ENCODE measurements around the gene TTC9B. TPM values are rescaled to one million over a fixed set of nuclear protein-coding genes. Genes with fewer than 3 reads are reported as not detected.
A peak's percentile ranks its signal among the peaks of the same experiment; 100 is the strongest.

Gene TTC9B
- total RNA-seq, 2 donors from 2014 or later, result not detected

DNA sequence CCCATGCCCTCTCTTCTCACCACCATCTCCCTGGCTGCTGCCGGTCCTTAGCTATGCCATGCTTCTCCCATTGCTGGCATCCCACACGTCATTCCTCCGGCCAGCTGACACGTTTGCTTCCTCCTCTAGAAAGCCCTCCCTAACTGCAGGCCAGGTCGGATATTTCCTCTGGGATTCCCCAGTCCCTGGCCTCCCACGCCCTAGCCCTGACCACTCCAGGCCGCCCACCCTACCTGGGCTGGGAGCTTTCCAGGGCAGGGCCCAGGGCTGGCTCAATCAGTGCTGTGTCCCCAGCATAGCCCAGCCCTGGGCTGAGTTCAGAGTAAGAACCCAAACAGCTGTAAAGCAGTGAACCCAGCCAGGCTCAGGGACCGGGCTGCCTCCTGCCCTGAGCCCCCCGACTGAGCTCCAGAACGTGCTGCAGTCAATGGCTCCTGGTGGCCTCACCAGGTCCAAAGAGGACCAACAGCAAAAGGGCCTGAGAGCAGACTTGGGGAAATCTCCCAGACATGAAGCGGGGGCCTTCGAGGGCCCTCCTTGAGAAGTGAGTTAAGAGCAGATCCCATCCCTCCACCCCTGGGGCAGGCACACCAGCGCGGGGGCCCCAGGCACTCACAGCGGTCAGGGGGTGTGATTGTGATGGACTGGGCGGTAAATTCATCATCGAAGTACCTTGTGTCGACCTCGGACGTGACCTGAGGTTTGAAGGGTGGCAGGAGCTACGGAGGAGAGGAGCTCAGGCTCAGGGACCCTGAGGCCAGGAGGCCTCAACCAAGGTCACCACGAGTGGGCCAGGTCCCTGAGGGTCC is 16.4 kb upstream of the TTC9B start:
- Mint-ChIP-seq H3K4me1 (peaks cover 8% of the 10 kb centered on the region), H3K27ac (no peak overlapping the region), H3K4me3 (peak overlapping the region; percentile 31), H3K36me3 (ENCODE audit: low read depth) (peaks cover 3% of the 10 kb centered on the region), H3K27me3 (no peaks in the 10 kb centered on the region)
- no peak for DNase-seq
- ATAC-seq, result no peak
- no peaks in the 10 kb centered on the region for H3K9me3 ChIP-seq (ENCODE audit: control insufficient read depth, low read length, poor library complexity, severe bottlenecking)

DNA sequence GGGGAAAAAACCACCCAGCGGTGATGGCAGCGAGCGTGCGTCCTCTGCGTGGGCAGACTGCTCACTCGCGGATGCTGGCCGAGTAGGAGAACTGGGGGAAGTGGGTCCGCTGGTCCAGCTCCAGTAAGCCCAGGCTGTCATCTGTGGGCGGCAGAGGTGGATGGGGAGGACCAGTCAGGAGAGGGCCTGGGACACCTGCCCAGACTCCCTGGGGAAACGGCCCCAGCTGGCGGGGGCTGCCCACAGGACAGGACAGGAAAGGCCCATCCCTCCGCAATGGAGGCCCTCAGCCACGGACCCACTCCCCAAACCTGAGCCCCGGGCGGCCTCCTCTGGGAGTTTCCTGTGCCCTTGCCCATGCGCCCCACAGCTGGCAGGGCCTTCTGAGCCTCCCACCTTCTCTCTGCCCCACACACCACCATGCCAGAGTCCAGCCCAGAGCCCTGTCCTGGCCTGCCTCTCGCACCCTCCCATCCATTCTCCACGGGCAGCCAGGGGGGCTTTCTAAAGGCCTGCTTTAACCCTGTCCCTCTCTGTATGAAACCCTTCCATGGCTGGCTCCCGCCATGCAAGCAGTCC is 15.7 kb upstream of the TTC9B start:
- H3K9me3 ChIP-seq (ENCODE audit: control insufficient read depth, low read length, poor library complexity, severe bottlenecking), result no peaks in the 10 kb centered on the region
- Mint-ChIP-seq H3K4me3 (no peak overlapping the region), H3K4me1 (peaks cover 8% of the 10 kb centered on the region), H3K36me3 (ENCODE audit: low read depth) (peaks cover 3% of the 10 kb centered on the region), H3K27me3 (no peaks in the 10 kb centered on the region), H3K27ac (no peak overlapping the region)
- ATAC-seq (no peak), DNase-seq (no peak)

DNA sequence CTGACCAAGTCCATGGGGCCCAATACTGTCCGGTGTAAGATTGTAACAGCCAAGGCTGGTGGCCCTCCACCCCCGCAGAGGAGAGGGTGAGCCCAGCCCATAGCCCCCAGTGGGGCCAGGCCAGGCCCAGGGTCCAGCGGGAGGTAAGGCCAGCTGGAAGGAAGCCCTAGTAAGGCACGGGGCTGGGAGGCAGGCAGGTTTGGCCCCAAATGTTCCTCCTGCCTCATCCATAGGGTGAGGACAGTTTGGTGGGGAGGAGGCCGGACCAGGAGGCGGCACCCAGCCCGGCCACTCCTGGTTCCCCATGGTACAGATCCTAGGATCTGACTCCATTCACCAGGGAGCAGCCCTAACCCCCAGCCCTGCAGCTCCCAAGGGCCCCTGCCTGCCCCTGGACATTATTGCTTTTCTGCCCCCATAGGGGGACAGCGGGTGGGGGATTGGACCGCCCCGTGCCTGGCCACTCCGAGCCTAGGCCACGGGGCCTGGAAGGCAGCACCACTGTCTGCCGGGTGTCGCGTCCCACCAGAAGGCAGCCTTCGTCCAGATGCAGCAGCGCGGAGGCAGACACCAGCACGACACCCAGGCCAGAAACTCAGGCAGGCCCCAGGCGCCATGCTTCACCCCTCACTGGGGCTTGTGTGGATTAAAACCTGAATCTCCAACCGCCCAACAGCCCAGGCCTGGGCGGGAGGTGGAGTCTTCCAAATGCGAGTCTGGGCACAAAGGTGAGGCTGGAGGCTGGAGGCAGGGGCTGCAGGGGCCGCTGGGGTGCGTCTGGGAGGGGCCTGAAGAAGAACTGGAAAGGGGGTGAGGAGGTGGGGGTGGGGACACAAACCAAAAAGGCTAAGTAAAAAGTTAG is 15.0 kb upstream of the TTC9B start:
- no peak overlapping the region for H3K27ac Mint-ChIP-seq
- DNase-seq, result no peak
- ATAC-seq, result no peak
- H3K27me3 Mint-ChIP-seq, result peaks cover 1% of the 10 kb centered on the region
- no peak overlapping the region for H3K4me3 Mint-ChIP-seq
- peaks cover 9% of the 10 kb centered on the region for H3K4me1 Mint-ChIP-seq
- no peaks in the 10 kb centered on the region for H3K9me3 ChIP-seq (ENCODE audit: control insufficient read depth, low read length, poor library complexity, severe bottlenecking)
- H3K36me3 Mint-ChIP-seq (ENCODE audit: low read depth), result peaks cover 2% of the 10 kb centered on the region

DNA sequence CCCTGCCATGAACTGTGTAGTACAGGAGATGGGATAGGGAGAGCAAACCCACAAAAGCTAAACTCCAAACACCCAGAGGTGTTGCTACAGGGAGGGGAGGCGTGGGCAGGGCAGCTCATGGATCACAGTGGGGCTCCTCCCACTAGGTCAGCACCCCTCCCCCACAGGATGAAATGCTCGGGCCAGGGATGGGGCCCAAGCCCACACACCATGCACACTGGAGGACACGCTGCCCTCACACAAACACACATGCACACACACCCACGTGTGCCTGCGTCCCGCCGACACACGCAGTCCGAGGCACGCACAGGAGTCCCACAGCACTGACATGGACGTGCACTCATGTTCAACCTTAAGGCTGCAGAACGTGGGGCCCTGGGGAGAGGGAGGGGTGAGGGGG is 14.3 kb upstream of the TTC9B start:
- ATAC-seq, result no peak
- no peak overlapping the region for H3K4me3 Mint-ChIP-seq
- no peak for DNase-seq
- H3K27me3 Mint-ChIP-seq, result peaks cover 8% of the 10 kb centered on the region
- no peaks in the 10 kb centered on the region for H3K9me3 ChIP-seq (ENCODE audit: control insufficient read depth, low read length, poor library complexity, severe bottlenecking)
- peaks cover 6% of the 10 kb centered on the region for H3K4me1 Mint-ChIP-seq
- no peak overlapping the region for H3K27ac Mint-ChIP-seq
- no peaks in the 10 kb centered on the region for H3K36me3 Mint-ChIP-seq (ENCODE audit: low read depth)

DNA sequence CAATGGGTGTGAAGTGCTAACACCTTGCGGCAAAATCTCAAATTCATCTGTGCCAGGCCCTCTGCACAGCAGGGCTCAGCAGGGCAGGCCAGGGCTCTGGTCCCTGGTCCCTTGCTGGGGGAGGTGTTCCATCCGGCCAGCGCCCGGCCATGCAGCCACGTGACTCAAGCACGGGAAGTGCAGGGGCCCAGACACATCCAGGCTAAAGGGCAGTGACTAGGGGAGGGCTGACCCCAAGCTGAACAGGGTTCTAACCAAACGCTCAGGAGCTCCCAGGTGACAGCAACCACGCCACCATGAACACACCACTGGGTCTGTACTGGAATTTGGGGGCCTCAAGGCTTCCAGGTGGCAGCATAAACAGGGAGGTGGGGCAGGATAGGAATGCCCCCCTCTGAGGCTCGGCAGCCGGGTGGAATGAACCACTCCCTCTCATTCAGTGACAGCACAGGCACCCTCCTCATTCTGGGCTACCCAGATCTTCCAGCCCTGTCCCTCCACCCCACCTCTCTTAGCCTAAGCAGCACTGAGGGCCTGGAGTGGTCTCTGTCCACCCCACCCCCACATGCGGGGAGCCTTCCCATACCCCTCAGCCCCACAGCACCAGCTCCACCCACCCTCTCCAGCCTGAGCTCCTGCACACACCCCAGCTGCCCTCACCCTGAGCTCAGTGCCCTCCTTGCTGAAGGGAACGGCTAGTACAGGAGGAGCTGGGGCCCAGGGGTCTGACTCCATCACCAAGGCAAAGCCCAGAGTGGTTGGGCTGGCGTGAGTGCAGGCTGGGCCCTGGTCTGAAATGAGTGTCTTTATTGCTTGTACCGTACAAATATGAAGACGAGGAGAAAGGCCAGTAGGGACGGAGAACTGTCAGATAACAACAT is 13.6 kb upstream of the TTC9B start:
- DNase-seq (no peak), ATAC-seq (peak; percentile 12)
- no peak overlapping the region for H3K27ac Mint-ChIP-seq
- no peaks in the 10 kb centered on the region for H3K9me3 ChIP-seq (ENCODE audit: control insufficient read depth, low read length, poor library complexity, severe bottlenecking)
- H3K4me3 Mint-ChIP-seq, result peak overlapping the region; percentile 60
- H3K36me3 Mint-ChIP-seq (ENCODE audit: low read depth), result no peaks in the 10 kb centered on the region
- H3K27me3 Mint-ChIP-seq, result peaks cover 14% of the 10 kb centered on the region
- peaks cover 6% of the 10 kb centered on the region for H3K4me1 Mint-ChIP-seq

DNA sequence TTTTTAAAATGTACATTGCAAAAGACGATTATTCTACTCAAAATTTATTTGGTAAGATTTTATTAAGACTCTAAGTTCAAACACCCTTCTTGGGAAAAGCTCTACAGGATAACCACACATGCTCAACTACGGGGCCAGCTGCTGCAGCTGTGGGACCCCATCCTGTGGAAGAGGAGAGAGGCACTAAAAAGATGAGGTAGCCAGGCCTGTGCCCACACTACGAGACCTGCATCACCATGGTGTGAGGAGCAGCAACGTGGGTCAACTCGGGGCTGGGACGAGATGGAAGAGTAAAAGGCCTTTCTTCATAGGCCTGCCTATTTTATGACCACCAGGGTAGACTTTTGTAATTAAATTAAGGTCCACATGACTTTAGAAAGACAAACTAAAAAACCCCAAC is 12.9 kb upstream of the TTC9B start:
- H3K36me3 Mint-ChIP-seq (ENCODE audit: low read depth), result no peaks in the 10 kb centered on the region
- no peak for ATAC-seq
- peak overlapping the region; percentile 21 for H3K4me3 Mint-ChIP-seq
- no peak for DNase-seq
- no peaks in the 10 kb centered on the region for H3K9me3 ChIP-seq (ENCODE audit: control insufficient read depth, low read length, poor library complexity, severe bottlenecking)
- peaks cover 22% of the 10 kb centered on the region for H3K27me3 Mint-ChIP-seq
- H3K4me1 Mint-ChIP-seq, result peaks cover 6% of the 10 kb centered on the region
- no peak overlapping the region for H3K27ac Mint-ChIP-seq

DNA sequence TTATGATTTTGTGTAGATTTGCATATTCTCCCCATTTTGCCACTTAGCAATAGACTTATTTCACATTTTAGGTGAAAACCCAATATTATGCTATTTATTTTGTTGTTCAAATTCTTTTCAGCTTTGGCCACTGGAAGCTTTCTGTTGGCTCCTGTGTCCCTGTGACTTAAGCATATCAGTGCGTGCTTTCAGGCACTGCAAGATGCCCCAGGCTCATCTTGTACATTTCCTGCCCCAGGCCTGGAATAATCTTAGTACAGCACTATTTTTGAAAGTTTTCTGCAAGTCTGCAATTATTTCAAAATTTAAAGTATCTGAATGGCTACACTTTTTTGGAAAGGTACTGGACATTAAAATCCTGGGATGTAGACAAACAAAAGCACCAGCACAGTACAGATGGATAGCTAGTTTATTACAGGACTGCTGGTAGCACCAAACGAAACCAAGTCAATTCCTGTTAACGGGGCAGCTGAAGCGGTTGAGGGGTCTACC is 11.8 kb upstream of the TTC9B start:
- Mint-ChIP-seq H3K36me3 (ENCODE audit: low read depth) (peaks cover 2% of the 10 kb centered on the region), H3K4me1 (peaks cover 12% of the 10 kb centered on the region), H3K4me3 (no peak overlapping the region), H3K27me3 (peaks cover 33% of the 10 kb centered on the region), H3K27ac (peak overlapping the region; percentile 63)
- no peaks in the 10 kb centered on the region for H3K9me3 ChIP-seq (ENCODE audit: control insufficient read depth, low read length, poor library complexity, severe bottlenecking)
- no peak for ATAC-seq
- DNase-seq, result no peak

DNA sequence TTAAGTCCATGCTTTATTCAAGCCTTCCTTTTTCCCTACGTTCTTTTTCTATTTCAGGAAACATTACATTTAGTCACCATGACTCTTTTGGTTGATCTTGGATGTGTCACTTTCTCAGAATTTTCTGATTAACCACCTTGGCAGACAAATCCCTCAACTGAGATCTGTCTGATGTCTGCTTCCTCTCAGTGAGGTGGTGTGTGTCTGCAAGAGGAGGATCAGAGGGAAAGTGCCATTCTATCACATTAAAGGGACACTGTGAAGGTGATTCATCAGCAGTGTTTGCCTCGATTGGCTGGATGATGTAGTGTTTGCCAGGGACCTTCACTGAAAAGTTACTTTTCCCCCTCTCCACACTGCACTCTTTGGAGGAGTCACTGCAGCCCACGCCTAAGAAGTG is 11.3 kb upstream of the TTC9B start:
- ATAC-seq (no peak), DNase-seq (no peak)
- H3K27me3 Mint-ChIP-seq, result peaks cover 37% of the 10 kb centered on the region
- peak overlapping the region; percentile 64 for H3K4me3 Mint-ChIP-seq
- H3K4me1 Mint-ChIP-seq, result peaks cover 14% of the 10 kb centered on the region
- H3K27ac Mint-ChIP-seq, result peak overlapping the region; percentile 63
- peaks cover 2% of the 10 kb centered on the region for H3K36me3 Mint-ChIP-seq (ENCODE audit: low read depth)
- H3K9me3 ChIP-seq (ENCODE audit: control insufficient read depth, low read length, poor library complexity, severe bottlenecking), result no peaks in the 10 kb centered on the region

DNA sequence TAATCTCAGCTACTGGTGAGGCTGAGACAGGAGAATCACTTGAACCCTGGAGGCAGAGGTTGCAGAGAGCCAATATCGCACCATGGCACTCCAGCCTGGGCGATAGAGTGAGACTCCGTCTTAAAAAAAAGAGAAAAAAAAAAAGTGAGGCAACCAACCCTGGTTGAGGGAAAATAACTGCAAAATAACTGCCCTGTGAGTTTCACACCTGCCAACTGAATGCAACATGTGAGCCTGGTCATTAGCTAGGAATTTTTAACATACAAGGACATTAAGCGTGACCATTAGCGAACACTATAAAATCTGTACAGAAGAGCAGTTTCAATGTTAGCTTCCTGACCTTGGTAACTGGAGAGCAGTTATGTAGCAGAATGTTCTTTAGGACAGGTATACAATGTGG is 10.7 kb upstream of the TTC9B start:
- DNase-seq (no peak), ATAC-seq (no peak)
- Mint-ChIP-seq H3K36me3 (ENCODE audit: low read depth) (peaks cover 2% of the 10 kb centered on the region), H3K4me3 (peak overlapping the region; percentile 41), H3K4me1 (peaks cover 10% of the 10 kb centered on the region), H3K27ac (no peak overlapping the region), H3K27me3 (peaks cover 43% of the 10 kb centered on the region)
- no peaks in the 10 kb centered on the region for H3K9me3 ChIP-seq (ENCODE audit: control insufficient read depth, low read length, poor library complexity, severe bottlenecking)

DNA sequence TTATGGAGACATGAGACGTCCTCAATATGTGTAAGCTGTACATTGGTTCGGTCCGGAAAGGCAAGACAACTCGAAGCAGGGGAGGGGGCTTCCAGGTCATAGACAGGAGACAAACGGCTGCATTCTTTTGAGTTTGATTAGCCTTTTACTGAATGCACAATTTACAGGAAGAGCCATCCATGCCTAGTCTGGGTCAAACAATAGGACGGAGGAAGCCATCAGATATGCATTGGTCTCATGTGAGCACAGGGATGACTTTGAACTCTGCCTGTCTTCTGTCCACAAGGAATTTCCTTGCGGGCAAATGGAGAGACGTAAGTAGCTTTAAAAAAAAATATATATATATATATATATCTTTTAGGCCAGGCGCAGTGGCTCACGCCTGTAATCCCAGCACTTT is 10.2 kb upstream of the TTC9B start:
- H3K36me3 Mint-ChIP-seq (ENCODE audit: low read depth), result peaks cover 2% of the 10 kb centered on the region
- no peak overlapping the region for H3K27ac Mint-ChIP-seq
- peak overlapping the region; percentile 12 for H3K4me3 Mint-ChIP-seq
- peaks cover 43% of the 10 kb centered on the region for H3K27me3 Mint-ChIP-seq
- H3K4me1 Mint-ChIP-seq, result peaks cover 10% of the 10 kb centered on the region
- no peak for ATAC-seq
- DNase-seq, result no peak
- no peaks in the 10 kb centered on the region for H3K9me3 ChIP-seq (ENCODE audit: control insufficient read depth, low read length, poor library complexity, severe bottlenecking)

DNA sequence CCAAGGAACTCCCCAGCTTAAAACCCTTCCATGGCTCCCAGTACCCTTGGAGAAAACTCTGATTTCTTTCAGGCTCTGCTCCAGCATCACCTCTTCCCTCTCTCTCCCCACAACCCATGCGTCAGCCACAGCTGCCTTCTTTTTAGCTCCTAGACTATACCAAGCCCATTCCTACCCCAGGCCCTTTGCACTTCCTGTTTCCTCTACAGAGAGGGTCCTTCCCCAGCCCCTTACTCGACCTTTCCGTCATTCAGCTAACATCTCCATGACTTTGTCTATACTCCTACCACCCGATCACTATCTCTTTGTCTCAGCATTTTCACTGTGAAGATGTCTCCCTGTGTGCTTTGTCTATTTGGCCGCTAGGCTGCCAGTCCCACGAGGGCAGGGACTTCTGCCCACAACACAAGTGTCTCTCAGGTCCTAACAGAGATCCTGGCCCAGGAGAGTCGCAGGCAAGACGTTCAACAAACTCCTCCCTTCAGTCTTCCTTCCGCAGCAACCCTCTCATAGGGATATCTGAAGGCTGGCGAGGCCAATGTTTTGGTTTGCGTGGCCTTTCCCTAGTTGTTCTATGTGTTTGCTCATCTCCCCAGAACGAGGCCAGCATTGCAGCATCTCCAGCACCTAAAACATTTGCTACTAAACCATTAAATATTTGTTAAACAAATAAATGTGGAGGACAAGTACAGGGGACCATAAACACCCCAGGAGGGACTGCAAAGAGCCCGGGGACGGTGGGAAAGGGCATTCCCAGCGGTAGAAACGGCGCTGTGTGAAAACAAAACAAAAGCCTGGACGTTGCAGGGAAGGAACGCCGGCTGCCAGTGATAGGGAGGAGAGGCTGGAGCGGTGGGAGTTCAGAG is 7.5 kb upstream of the TTC9B start:
- peaks cover 48% of the 10 kb centered on the region for H3K27me3 Mint-ChIP-seq
- no peaks in the 10 kb centered on the region for H3K9me3 ChIP-seq (ENCODE audit: control insufficient read depth, low read length, poor library complexity, severe bottlenecking)
- H3K4me3 Mint-ChIP-seq, result peak overlapping the region; percentile 5
- H3K27ac Mint-ChIP-seq, result no peak overlapping the region
- no peak for DNase-seq
- ATAC-seq, result no peak
- peaks cover 2% of the 10 kb centered on the region for H3K36me3 Mint-ChIP-seq (ENCODE audit: low read depth)
- H3K4me1 Mint-ChIP-seq, result peaks cover 13% of the 10 kb centered on the region
